ENCODE data around the gene RAD51AP2. TPM values are rescaled to one million over a fixed set of nuclear protein-coding genes. Genes with fewer than 3 reads are reported as not detected.

RAD51AP2 gene
- total and polyA plus RNA-seq, 2 of the 13 experiments (the other 11 are each of a cell fraction or from before 2014, with no cell fraction given): 0.11 to 0.12 TPM

DNA sequence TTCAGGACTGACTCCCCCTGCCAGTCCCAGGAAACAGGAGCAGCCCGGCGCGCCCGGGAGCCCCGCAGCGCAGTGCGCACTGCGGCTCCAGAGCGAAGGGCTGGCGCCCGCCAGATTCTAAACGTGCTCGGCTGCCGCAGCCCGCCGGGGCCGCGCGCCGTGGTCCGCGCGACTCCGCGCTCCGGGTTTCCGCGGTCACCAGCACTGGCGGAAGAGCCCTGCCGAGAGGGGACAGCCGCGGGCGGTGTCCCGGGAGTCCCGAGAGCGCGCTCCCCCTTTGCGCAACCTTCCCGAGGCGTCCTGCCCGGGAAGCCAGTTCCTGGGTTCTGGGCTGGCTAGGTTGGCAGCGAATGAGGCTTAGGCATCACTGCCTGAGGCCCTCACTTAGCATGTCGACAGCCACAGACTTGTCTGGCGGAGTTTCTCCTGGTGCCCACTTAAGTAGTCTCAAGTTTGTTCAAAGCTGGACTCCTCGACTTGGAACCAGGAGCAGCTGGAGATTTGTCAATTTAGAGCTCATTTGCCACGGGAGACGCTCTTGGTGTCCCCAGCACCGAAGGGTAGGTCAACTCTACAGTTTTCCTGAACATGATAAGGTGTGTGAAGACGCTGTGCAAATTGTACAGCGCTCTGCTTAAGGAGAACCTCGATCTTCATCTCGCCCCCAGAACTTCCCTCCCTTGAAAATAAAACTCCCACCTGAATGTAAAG, 20.8 kb upstream of the RAD51AP2 start (continued):
- TF ChIP-seq, protein P1, sequence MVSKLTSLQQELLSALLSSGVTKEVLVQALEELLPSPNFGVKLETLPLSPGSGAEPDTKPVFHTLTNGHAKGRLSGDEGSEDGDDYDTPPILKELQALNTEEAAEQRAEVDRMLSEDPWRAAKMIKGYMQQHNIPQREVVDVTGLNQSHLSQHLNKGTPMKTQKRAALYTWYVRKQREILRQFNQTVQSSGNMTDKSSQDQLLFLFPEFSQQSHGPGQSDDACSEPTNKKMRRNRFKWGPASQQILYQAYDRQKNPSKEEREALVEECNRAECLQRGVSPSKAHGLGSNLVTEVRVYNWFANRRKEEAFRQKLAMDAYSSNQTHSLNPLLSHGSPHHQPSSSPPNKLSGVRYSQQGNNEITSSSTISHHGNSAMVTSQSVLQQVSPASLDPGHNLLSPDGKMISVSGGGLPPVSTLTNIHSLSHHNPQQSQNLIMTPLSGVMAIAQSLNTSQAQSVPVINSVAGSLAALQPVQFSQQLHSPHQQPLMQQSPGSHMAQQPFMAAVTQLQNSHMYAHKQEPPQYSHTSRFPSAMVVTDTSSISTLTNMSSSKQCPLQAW (CRISPR knock-in tag; IDR thresholded peaks at IDR 0.05): peak; percentile 76
- TF ChIP-seq SOX6 (IDR thresholded peaks at IDR 0.05): no peak
- peak; percentile 69 for TF ChIP-seq SOX6 (CRISPR knock-in tag; IDR thresholded peaks at IDR 0.05)
- TF ChIP-seq ZNF746 (CRISPR knock-in tag; IDR thresholded peaks at IDR 0.05): peak; percentile 86
- TF ChIP-seq KDM1A (CRISPR knock-in tag; IDR thresholded peaks at IDR 0.05): peak; percentile 67; the same call in 1 of the 2 replicates
- peak; percentile 94 for TF ChIP-seq IRX3 (CRISPR knock-in tag; IDR thresholded peaks at IDR 0.05; ENCODE audit: borderline replicate concordance, low read depth)
- TF ChIP-seq ZBTB20 (CRISPR knock-in tag; IDR thresholded peaks at IDR 0.05; ENCODE audit: borderline replicate concordance, low read depth): no peak
- no peak for TF ChIP-seq SRF (IDR thresholded peaks at IDR 0.05; ENCODE audit: low read depth, low read length)
- TF ChIP-seq ZNF350 (CRISPR knock-in tag; IDR thresholded peaks at IDR 0.05; ENCODE audit: borderline replicate concordance, low read depth): peak; percentile 69
- TF ChIP-seq RFX5 (IDR thresholded peaks at IDR 0.05; ENCODE audit: low read depth, low read length): no peak; the same call in 1 of the 2 replicates
- TF ChIP-seq ATRX (CRISPR knock-in tag; IDR thresholded peaks at IDR 0.05; ENCODE audit: borderline replicate concordance): no peak
- TF ChIP-seq, protein P2, sequence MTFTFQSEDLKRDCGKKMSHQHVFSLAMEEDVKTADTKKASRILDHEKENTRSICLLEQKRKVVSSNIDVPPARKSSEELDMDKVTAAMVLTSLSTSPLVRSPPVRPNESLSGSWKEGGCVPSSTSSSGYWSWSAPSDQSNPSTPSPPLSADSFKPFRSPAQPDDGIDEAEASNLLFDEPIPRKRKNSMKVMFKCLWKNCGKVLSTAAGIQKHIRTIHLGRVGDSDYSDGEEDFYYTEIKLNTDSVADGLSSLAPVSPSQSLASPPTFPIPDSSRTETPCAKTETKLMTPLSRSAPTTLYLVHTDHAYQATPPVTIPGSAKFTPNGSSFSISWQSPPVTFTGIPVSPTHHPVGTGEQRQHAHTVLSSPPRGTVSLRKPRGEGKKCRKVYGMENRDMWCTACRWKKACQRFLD (CRISPR knock-in tag; IDR thresholded peaks at IDR 0.05; ENCODE audit: borderline replicate concordance): peak; percentile 91; the same call in 1 of the 2 replicates
- peak; percentile 94 for TF ChIP-seq HNRNPL (IDR thresholded peaks at IDR 0.05; ENCODE audit: low read depth, low read length)
- TF ChIP-seq, protein P3, sequence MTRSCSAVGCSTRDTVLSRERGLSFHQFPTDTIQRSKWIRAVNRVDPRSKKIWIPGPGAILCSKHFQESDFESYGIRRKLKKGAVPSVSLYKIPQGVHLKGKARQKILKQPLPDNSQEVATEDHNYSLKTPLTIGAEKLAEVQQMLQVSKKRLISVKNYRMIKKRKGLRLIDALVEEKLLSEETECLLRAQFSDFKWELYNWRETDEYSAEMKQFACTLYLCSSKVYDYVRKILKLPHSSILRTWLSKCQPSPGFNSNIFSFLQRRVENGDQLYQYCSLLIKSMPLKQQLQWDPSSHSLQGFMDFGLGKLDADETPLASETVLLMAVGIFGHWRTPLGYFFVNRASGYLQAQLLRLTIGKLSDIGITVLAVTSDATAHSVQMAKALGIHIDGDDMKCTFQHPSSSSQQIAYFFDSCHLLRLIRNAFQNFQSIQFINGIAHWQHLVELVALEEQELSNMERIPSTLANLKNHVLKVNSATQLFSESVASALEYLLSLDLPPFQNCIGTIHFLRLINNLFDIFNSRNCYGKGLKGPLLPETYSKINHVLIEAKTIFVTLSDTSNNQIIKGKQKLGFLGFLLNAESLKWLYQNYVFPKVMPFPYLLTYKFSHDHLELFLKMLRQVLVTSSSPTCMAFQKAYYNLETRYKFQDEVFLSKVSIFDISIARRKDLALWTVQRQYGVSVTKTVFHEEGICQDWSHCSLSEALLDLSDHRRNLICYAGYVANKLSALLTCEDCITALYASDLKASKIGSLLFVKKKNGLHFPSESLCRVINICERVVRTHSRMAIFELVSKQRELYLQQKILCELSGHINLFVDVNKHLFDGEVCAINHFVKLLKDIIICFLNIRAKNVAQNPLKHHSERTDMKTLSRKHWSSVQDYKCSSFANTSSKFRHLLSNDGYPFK (CRISPR knock-in tag; IDR thresholded peaks at IDR 0.05; ENCODE audit: borderline replicate concordance): peak; percentile 22; the same call in 1 of the 2 replicates
- TF ChIP-seq, protein P4, sequence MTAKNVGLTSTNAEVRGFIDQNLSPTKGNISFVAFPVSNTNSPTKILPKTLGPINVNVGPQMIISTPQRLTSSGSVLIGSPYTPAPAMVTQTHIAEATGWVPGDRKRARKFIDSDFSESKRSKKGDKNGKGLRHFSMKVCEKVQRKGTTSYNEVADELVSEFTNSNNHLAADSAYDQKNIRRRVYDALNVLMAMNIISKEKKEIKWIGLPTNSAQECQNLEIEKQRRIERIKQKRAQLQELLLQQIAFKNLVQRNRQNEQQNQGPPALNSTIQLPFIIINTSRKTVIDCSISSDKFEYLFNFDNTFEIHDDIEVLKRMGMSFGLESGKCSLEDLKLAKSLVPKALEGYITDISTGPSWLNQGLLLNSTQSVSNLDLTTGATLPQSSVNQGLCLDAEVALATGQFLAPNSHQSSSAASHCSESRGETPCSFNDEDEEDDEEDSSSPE (CRISPR knock-in tag; IDR thresholded peaks at IDR 0.05): peak; percentile 96
- TF ChIP-seq NR2F2 (IDR thresholded peaks at IDR 0.05; ENCODE audit: borderline replicate concordance, low read depth): peak; percentile 42; the same call in 1 of the 2 replicates
- no peak for TF ChIP-seq NFE2L2 (IDR thresholded peaks at IDR 0.05; ENCODE audit: low read length)
- TF ChIP-seq, protein P5, sequence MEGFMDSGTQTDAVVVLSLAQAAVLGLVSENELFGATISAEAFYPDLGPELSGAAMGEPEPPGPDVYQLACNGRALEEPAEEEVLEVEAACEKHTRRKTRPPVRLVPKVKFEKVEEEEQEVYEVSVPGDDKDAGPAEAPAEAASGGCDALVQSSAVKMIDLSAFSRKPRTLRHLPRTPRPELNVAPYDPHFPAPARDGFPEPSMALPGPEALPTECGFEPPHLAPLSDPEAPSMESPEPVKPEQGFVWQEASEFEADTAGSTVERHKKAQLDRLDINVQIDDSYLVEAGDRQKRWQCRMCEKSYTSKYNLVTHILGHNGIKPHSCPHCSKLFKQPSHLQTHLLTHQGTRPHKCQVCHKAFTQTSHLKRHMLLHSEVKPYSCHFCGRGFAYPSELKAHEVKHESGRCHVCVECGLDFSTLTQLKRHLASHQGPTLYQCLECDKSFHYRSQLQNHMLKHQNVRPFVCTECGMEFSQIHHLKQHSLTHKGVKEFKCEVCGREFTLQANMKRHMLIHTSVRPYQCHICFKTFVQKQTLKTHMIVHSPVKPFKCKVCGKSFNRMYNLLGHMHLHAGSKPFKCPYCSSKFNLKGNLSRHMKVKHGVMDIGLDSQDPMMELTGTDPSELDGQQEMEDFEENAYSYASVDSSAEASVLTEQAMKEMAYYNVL (CRISPR knock-in tag; IDR thresholded peaks at IDR 0.05; ENCODE audit: borderline replicate concordance): peak; percentile 73; the same call in 1 of the 2 replicates
- peak; percentile 53 for TF ChIP-seq FIP1L1 (IDR thresholded peaks at IDR 0.05; ENCODE audit: borderline replicate concordance, insufficient read depth, low read depth, low read length)
- peak; percentile 92; the same call in 1 of the 2 replicates for TF ChIP-seq MTA1 (CRISPR knock-in tag; IDR thresholded peaks at IDR 0.05; ENCODE audit: borderline replicate concordance)

Data from HepG2 (cell line).